Measurements from ENCODE around the gene B4GALT4.

The B4GALT4 gene

GRCh38 chr3:119237299-119237698 lies 3.4 kb downstream of the B4GALT4 start:
- no peak for DNase-seq (ENCODE audit: low read depth)

- no peak for DNase-seq (ENCODE audit: low read depth)
Observed at GRCh38 chr3:119236756-119237155, 3.9 kb downstream of the B4GALT4 start.

- peak; percentile 57 for DNase-seq (ENCODE audit: low read depth)
Observed at GRCh38 chr3:119235151-119235550, 5.5 kb downstream of the B4GALT4 start.

GRCh38 chr3:119234610-119235009 lies 6.1 kb downstream of the B4GALT4 start:
- no peak for DNase-seq (ENCODE audit: low read depth)

GRCh38 chr3:119230745-119231144 lies 9.9 kb downstream of the B4GALT4 start:
- DNase-seq (ENCODE audit: low read depth) = no peak

- DNase-seq (ENCODE audit: low read depth) = no peak
Observed at GRCh38 chr3:119230071-119230470, 10.6 kb downstream of the B4GALT4 start.

GRCh38 chr3:119229190-119229589 lies 11.5 kb downstream of the B4GALT4 start:
- no peak for DNase-seq (ENCODE audit: low read depth)

GRCh38 chr3:119228373-119229145 lies 12.1 kb downstream of the B4GALT4 start:
- DNase-seq (ENCODE audit: low read depth) = no peak

GRCh38 chr3:119227070-119227850 lies 13.4 kb downstream of the B4GALT4 start:
- DNase-seq (ENCODE audit: low read depth) = no peak

GRCh38 chr3:119225121-119225520 lies 15.6 kb downstream of the B4GALT4 start:
- no peak for DNase-seq (ENCODE audit: low read depth)

GRCh38 chr3:119223511-119223910 lies 17.2 kb downstream of the B4GALT4 start:
- DNase-seq (ENCODE audit: low read depth) = no peak

GRCh38 chr3:119222391-119222790 lies 18.3 kb downstream of the B4GALT4 start:
- DNase-seq (ENCODE audit: low read depth) = no peak

GRCh38 chr3:119221779-119222320 lies 18.8 kb downstream of the B4GALT4 start:
- DNase-seq (ENCODE audit: low read depth) = no peak

- no peak for DNase-seq (ENCODE audit: low read depth)
Observed at GRCh38 chr3:119220970-119221667, 19.6 kb downstream of the B4GALT4 start.

- DNase-seq (ENCODE audit: low read depth) = no peak
Observed at GRCh38 chr3:119220198-119220597, 20.5 kb downstream of the B4GALT4 start.

- no peak for DNase-seq (ENCODE audit: low read depth)
Observed at GRCh38 chr3:119219069-119219468, 21.6 kb downstream of the B4GALT4 start.

- DNase-seq (ENCODE audit: low read depth) = no peak
Observed at GRCh38 chr3:119211803-119212202, 28.9 kb downstream of the B4GALT4 start.

GRCh38 chr3:119211193-119211592 lies 29.5 kb downstream of the B4GALT4 start:
- DNase-seq (ENCODE audit: low read depth) = no peak

GRCh38 chr3:119207512-119207875 lies 33.2 kb downstream of the B4GALT4 start:
- DNase-seq (ENCODE audit: low read depth) = no peak

- DNase-seq (ENCODE audit: low read depth) = no peak
Observed at GRCh38 chr3:119206611-119207511, 33.8 kb downstream of the B4GALT4 start.

- DNase-seq (ENCODE audit: low read depth) = no peak
Observed at GRCh38 chr3:119205685-119206084, 35.0 kb downstream of the B4GALT4 start.
